Brain microvascular endothelial cell (primary cell): Measurements from ENCODE around the gene TRAPPC12.
A peak's percentile ranks its signal among the peaks of the same experiment; 100 is the strongest.

Source experiments
- DNase-seq: peaks from one replicate; pipeline ENCODE4 v3.0.0-alpha.2; 2020
- H3K27ac ChIP-seq: fragments of 250-450 bp; sonication (Bioruptor Pico); 2 replicates; pipeline ENCODE4 v1.5.1; 2020; ENCODE audit warnings: mild to moderate bottlenecking, moderate library complexity
- H3K27me3 ChIP-seq: fragments of 250-450 bp; sonication (Bioruptor Pico); replicated peaks from 2 replicates; pipeline ENCODE4 v1.5.1; 2020; ENCODE audit warnings: mild to moderate bottlenecking
- H3K36me3 ChIP-seq: fragments of 250-450 bp; sonication (Bioruptor Pico); replicated peaks from 2 replicates; pipeline ENCODE4 v1.5.1; 2020; ENCODE audit warnings: mild to moderate bottlenecking
- H3K4me3 ChIP-seq: 2 replicates; pipeline ENCODE4 v1.5.1; 2011; ENCODE audit warnings: low read depth, mild to moderate bottlenecking, control low read depth, low read length, moderate library complexity
- CTCF ChIP-seq: IDR thresholded peaks from 2 replicates; pipeline ENCODE4 v1.5.1; 2011; ENCODE audit warnings: low read depth, mild to moderate bottlenecking, moderate library complexity, low read length, control low read depth, inconsistent platforms; ENCODE audit errors: missing control alignments
- in situ Hi-C: cut with HindIII; loops from 2 replicates; pipeline ENCODE4 v1.10.0; 2017; ENCODE audit warnings: low sequenced_read_pairs, low pct_ligation_motif_present

TRAPPC12 gene

DNA sequence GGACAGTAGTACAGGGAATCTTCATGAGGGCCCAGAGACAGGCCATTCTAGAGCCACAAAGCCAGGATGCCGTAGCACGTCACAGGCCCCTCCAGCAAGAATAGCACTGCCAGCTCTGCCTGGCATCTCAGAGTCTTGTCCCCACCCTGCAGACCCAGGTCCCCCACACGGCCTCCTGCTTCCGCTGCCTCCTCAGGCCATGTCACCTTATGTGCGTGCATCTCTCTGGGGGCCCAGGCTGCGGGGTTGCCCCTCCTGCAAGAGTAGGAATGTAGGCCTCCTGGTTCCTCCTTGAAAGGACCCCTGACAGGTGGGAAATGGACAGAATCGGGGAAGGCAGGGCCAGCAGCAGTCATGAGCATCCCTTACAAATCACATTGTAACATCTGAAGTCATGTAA, 90.0 kb downstream of the TRAPPC12 start:
- Histone ChIP-seq H3K36me3 (peaks cover 10% of the 10 kb centered on the region), H3K4me3 (no peak overlapping the region), H3K27ac (no peak overlapping the region), H3K27me3 (no peaks in the 10 kb centered on the region)
- no peak for TF ChIP-seq CTCF
- in situ Hi-C loops: no loop called here
- DNase-seq: no peak

- TF ChIP-seq CTCF: no peak
- DNase-seq: peak; percentile 86
- Histone ChIP-seq H3K4me3 (no peak overlapping the region), H3K27me3 (no peaks in the 10 kb centered on the region), H3K27ac (peak overlapping the region; percentile 81), H3K36me3 (peaks cover 10% of the 10 kb centered on the region)
- in situ Hi-C loops: no loop called here
Observed at GRCh38 chr2:3470166-3470651, 90.7 kb downstream of the TRAPPC12 start.

GRCh38 chr2:3470856-3471737, 91.6 kb downstream of the TRAPPC12 start:
- no peak for DNase-seq
- Histone ChIP-seq H3K27me3 (no peaks in the 10 kb centered on the region), H3K27ac (peak overlapping the region; percentile 81), H3K4me3 (no peak overlapping the region), H3K36me3 (peaks cover 12% of the 10 kb centered on the region)
- TF ChIP-seq CTCF: no peak
- in situ Hi-C loops: no loop called here

DNA sequence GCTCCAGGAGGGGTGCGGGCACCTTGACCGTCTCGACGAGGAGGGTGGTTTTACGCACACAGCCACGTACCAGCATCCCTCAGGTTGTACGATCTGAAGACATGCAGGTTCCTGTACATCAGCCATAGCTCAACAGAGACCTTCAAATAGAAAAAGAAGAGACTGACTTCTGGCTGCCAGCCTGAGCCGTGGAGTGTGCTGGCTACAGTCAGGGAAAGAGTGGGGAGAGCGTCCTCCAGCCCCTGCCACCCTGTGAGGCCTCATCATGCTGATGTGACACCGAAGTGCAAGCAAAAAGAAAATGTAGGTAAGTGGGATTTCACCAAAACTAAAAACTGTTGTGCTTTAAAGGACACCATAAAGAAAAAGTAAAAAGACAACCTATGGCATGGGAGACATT, 92.8 kb downstream of the TRAPPC12 start:
- Histone ChIP-seq H3K27ac (no peak overlapping the region), H3K27me3 (no peaks in the 10 kb centered on the region), H3K4me3 (no peak overlapping the region), H3K36me3 (peaks cover 15% of the 10 kb centered on the region)
- in situ Hi-C loops: no loop called here
- TF ChIP-seq CTCF: no peak
- no peak for DNase-seq

DNA sequence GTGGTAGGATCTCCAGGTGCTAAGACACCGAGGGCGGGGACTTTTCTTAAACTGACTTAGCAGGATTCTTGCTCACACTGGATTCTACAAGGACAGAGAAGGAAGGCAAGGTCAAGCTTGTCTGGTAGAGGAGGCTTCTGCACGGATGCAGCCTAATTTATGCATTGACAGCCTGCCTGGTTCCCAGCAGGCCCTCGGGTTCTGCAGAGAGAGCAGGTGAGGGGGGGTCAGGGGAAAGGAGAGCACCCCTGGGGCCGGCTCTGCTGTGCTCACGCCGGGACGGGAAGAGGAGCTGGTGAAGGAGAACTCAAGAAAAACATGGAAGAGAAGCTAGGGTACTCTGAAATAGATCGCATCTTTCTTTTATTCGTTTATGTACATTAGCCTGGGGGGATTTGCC, 93.5 kb downstream of the TRAPPC12 start:
- DNase-seq: no peak
- Histone ChIP-seq H3K27me3 (no peaks in the 10 kb centered on the region), H3K27ac (no peak overlapping the region), H3K4me3 (no peak overlapping the region), H3K36me3 (peaks cover 15% of the 10 kb centered on the region)
- in situ Hi-C loops: no loop called here
- TF ChIP-seq CTCF: no peak

DNA sequence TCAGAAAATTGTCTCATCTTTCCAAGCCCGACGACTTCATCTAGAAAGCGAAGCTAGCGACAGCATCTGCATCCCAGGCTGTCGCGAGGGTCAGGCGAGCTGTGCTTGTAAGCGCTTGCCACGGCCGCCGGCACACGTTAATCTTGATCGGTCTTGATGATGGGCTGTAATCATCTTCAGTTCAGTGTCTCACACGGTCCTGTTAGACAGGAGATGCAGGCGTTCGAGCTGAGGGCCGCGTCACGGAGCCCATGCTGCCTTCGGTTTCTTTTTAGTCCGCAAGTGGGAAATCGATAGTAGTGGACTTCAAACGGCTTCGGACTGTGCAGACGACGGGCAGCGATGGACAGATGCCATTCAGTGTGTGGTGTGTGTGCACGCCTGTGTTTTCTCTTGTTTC, 96.3 kb downstream of the TRAPPC12 start:
- Histone ChIP-seq H3K27me3 (no peaks in the 10 kb centered on the region), H3K4me3 (no peak overlapping the region), H3K36me3 (peaks cover 13% of the 10 kb centered on the region), H3K27ac (no peak overlapping the region)
- no peak for TF ChIP-seq CTCF
- DNase-seq: no peak
- in situ Hi-C loops: no loop called here
